ENCODE results near the gene PIK3R1. TPM values are rescaled to one million over a fixed set of nuclear protein-coding genes. Genes with fewer than 3 reads are reported as not detected.

The PIK3R1 gene
- total and polyA plus RNA-seq, 2 experiments from 2014 or later, result 5.9 to 9.8 TPM

- no peak for TF ChIP-seq REST (IDR thresholded peaks at IDR 0.05; ENCODE audit: unreplicated experiment)
Observed at GRCh38 chr5:68254810-68255209, 39.3 kb downstream of the PIK3R1 start (continued).

GRCh38 chr5:68255305-68256120 is 40.0 kb downstream of the PIK3R1 start:
- Mint-ChIP-seq H3K36me3 (ENCODE audit: low read depth) (no peaks in the 10 kb centered on the region), H3K27ac (no peak overlapping the region), H3K4me3 (no peak overlapping the region), H3K9me3 (no peaks in the 10 kb centered on the region), H3K4me1 (peaks cover 19% of the 10 kb centered on the region), H3K27me3 (ENCODE audit: insufficient read depth, low read depth, poor library complexity) (peaks cover 8% of the 10 kb centered on the region)
- H3F3A ChIP-seq (replicated peaks; ENCODE audit: low read depth), result no peaks in the 10 kb centered on the region
- no peak overlapping the region for H3K27ac ChIP-seq (ENCODE audit: low read depth)
- no peaks in the 10 kb centered on the region for H3K36me3 ChIP-seq (ENCODE audit: insufficient read depth)
- H3K4me2 ChIP-seq, result no peak overlapping the region
- H2AFZ ChIP-seq, result no peak overlapping the region
- no peaks in the 10 kb centered on the region for H3K9me2 ChIP-seq (ENCODE audit: insufficient read depth)
- no peak overlapping the region for H3K4me3 ChIP-seq
- DNase-seq (ENCODE audit: low spot score), result no peak
- no peak for ATAC-seq
- peaks cover 18% of the 10 kb centered on the region for H3K4me1 ChIP-seq (ENCODE audit: insufficient read depth)
- H3K27me3 ChIP-seq (ENCODE audit: insufficient read depth), result no peaks in the 10 kb centered on the region
- TF ChIP-seq STAT1 (IDR thresholded peaks at IDR 0.05; ENCODE audit: unreplicated experiment) (no peak), REST (IDR thresholded peaks at IDR 0.05; ENCODE audit: unreplicated experiment) (no peak), JUNB (IDR thresholded peaks at IDR 0.05; ENCODE audit: unreplicated experiment) (no peak), ZNF331 (CRISPR knock-in tag; IDR thresholded peaks at IDR 0.05; ENCODE audit: low read depth) (no peak), ETS1 (IDR thresholded peaks at IDR 0.05) (no peak), EZH2phosphoT487 (IDR thresholded peaks at IDR 0.05; ENCODE audit: unreplicated experiment) (no peak), CREB1 (CRISPR knock-in tag; IDR thresholded peaks at IDR 0.05; ENCODE audit: low read depth) (no peak), EZH2 (IDR thresholded peaks at IDR 0.05; ENCODE audit: low read depth, unreplicated experiment) (no peak), POLR2AphosphoS5 (IDR thresholded peaks at IDR 0.05; ENCODE audit: low read depth) (no peak), CTCF (conservative IDR thresholded peaks at IDR 0.05; ENCODE audit: low read depth in 2 of 2) (no peak), ZNF114 (CRISPR knock-in tag; IDR thresholded peaks at IDR 0.05) (no peak), NANOG (IDR thresholded peaks at IDR 0.05; ENCODE audit: borderline replicate concordance) (no peak)
- no peaks in the 10 kb centered on the region for H3K79me2 ChIP-seq (replicated peaks; ENCODE audit: insufficient read depth)
- no peaks in the 10 kb centered on the region for H4K20me1 ChIP-seq (replicated peaks; ENCODE audit: insufficient read depth)
